Fibroblast of mammary gland (primary cell): ENCODE measurements around the gene SLC35G3.
"Not testable (repeated sequence)": the region's sequence is repeated elsewhere in the genome, so short reads cannot be mapped to it uniquely, and the experiment has no call there.

Source experiments
- DNase-seq: peaks from one replicate; pipeline ENCODE4 v3.0.0-alpha.2; 2010; ENCODE audit warnings: low read depth
- H3K4me3 ChIP-seq: 2 replicates; pipeline ENCODE4 v1.5.1; 2011; ENCODE audit warnings: low read depth, mild to moderate bottlenecking, low read length, moderate library complexity; ENCODE audit not compliant: control insufficient read depth
- CTCF ChIP-seq: conservative IDR thresholded peaks from 2 replicates; pipeline ENCODE4 v1.5.1; 2011; ENCODE audit warnings: low read depth, low read length, inconsistent platforms; ENCODE audit not compliant: control insufficient read depth, insufficient read depth

SLC35G3 gene

GRCh38 chr17:35188111-35188510 is 6.1 kb downstream of the SLC35G3 start:
- DNase-seq, result no peak
- no peak for TF ChIP-seq CTCF
- H3K4me3 ChIP-seq, result no peak overlapping the region

- no peak overlapping the region for H3K4me3 ChIP-seq
- no peak for TF ChIP-seq CTCF
- no peak for DNase-seq
These were observed 6.7 kb downstream of the SLC35G3 start for GRCh38 chr17:35187481-35187880.

- no peak for TF ChIP-seq CTCF
- no peak overlapping the region for H3K4me3 ChIP-seq
- no peak for DNase-seq
These were observed 8.3 kb downstream of the SLC35G3 start for GRCh38 chr17:35185849-35186248.

GRCh38 chr17:35184274-35184673 is 9.9 kb downstream of the SLC35G3 start:
- no peak overlapping the region for H3K4me3 ChIP-seq
- no peak for DNase-seq
- no peak for TF ChIP-seq CTCF

GRCh38 chr17:35183332-35183731 is 10.9 kb downstream of the SLC35G3 start:
- no peak for TF ChIP-seq CTCF
- no peak overlapping the region for H3K4me3 ChIP-seq
- DNase-seq, result no peak

- not testable (repeated sequence) for DNase-seq, H3K4me3 ChIP-seq
These were observed 14.8 kb downstream of the SLC35G3 start for GRCh38 chr17:35179379-35179778.

GRCh38 chr17:35176897-35177296 is 17.3 kb downstream of the SLC35G3 start:
- TF ChIP-seq CTCF, result no peak
- DNase-seq, result no peak
- no peak overlapping the region for H3K4me3 ChIP-seq
